Colonic mucosa (tissue), 4 donors: ENCODE results near the gene MCUB. TPM values are rescaled to one million over a fixed set of nuclear protein-coding genes. Genes with fewer than 3 reads are reported as not detected.
"Not testable (repeated sequence)": the region's sequence is repeated elsewhere in the genome, so short reads cannot be mapped to it uniquely, and the experiment has no call there.

Source experiments
- DNase-seq: peaks from one replicate; pipeline ENCODE4 v3.0.0-alpha.2; 2020
- H3K27ac ChIP-seq: fragments of 200-600 bp; one replicate; pipeline ENCODE4 v1.8.0; 2021
- H3K27me3 ChIP-seq: fragments of 200-600 bp; one replicate; pipeline ENCODE4 v1.8.0; 2021
- H3K36me3 ChIP-seq: fragments of 200-600 bp; one replicate; pipeline ENCODE4 v1.8.0; 2021
- H3K4me1 ChIP-seq: fragments of 200-600 bp; one replicate; pipeline ENCODE4 v1.8.0; 2021; ENCODE audit warnings: mild to moderate bottlenecking
- H3K4me3 ChIP-seq: fragments of 200-600 bp; one replicate; pipeline ENCODE4 v1.8.0; 2021
- H3K9ac ChIP-seq, 2 donors: one replicate each; pipeline ENCODE4 v1.7.0; 2013; ENCODE audit warnings: control low read depth in 2 of 2, low read depth in 2 of 2, low read length in 2 of 2
- H3K9me3 ChIP-seq: fragments of 200-600 bp; one replicate; pipeline ENCODE4 v1.8.0; 2021
- intact Hi-C: fragments of 100-400 bp; cut with DNase I; formaldehyde crosslinking; loops from one replicate; pipeline ENCODE4 v1.14.1; 2022
- total RNA-seq, 2 donors: library from RNA; stranded (reverse); fragmentation: NEBNext Ultra II Directional in 1 of 2; extraction: Animal tissue kit (Norgen Biotek cat#: 25700) in 1 of 2; gene quantifications; one replicate each; pipeline ENCODE4 v1.2.1, GENCODE V29; 2021
- TF ChIP-seq, protein P1 (sequence below): fragments of 200-600 bp; IDR thresholded peaks from one replicate; pipeline ENCODE4 v1.8.0; 2022; ENCODE audit warnings: antibody characterized with exemption, mild to moderate bottlenecking
- donor health status: healthy.
- donor health status: DM: no; HTN: no; CAD: no.
- donor health status: DM: no; HTN: no; CAD: no.

Gene MCUB
- total RNA-seq, 2 donors from 2014 or later = 10.4 to 11.7 TPM

- Histone ChIP-seq H3K4me3 (no peak overlapping the region), H3K4me1 (no peaks in the 10 kb centered on the region), H3K9ac (no peak overlapping the region), H3K27ac (no peak overlapping the region), H3K27me3 (no peaks in the 10 kb centered on the region), H3K36me3 (no peaks in the 10 kb centered on the region), H3K9me3 (no peaks in the 10 kb centered on the region)
- no peak for DNase-seq
- intact Hi-C loops = no loop called here
- TF ChIP-seq, protein P1, sequence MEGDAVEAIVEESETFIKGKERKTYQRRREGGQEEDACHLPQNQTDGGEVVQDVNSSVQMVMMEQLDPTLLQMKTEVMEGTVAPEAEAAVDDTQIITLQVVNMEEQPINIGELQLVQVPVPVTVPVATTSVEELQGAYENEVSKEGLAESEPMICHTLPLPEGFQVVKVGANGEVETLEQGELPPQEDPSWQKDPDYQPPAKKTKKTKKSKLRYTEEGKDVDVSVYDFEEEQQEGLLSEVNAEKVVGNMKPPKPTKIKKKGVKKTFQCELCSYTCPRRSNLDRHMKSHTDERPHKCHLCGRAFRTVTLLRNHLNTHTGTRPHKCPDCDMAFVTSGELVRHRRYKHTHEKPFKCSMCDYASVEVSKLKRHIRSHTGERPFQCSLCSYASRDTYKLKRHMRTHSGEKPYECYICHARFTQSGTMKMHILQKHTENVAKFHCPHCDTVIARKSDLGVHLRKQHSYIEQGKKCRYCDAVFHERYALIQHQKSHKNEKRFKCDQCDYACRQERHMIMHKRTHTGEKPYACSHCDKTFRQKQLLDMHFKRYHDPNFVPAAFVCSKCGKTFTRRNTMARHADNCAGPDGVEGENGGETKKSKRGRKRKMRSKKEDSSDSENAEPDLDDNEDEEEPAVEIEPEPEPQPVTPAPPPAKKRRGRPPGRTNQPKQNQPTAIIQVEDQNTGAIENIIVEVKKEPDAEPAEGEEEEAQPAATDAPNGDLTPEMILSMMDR = no peak
These were observed 32.3 kb downstream of the MCUB start for GRCh38 chr4:109592367-109592766.

- H3K36me3 ChIP-seq, intact Hi-C loops, H3K27me3 ChIP-seq, H3K4me3 ChIP-seq, DNase-seq, H3K9me3 ChIP-seq, H3K27ac ChIP-seq, H3K4me1 ChIP-seq, H3K9ac ChIP-seq: not testable (repeated sequence)
These were observed 35.1 kb downstream of the MCUB start for GRCh38 chr4:109595123-109595522.

GRCh38 chr4:109596420-109597085 lies 36.5 kb downstream of the MCUB start:
- H3K4me3 ChIP-seq, H3K9ac ChIP-seq, H3K27me3 ChIP-seq, H3K4me1 ChIP-seq, intact Hi-C loops, H3K27ac ChIP-seq, H3K36me3 ChIP-seq, DNase-seq, H3K9me3 ChIP-seq: not testable (repeated sequence)

DNA sequence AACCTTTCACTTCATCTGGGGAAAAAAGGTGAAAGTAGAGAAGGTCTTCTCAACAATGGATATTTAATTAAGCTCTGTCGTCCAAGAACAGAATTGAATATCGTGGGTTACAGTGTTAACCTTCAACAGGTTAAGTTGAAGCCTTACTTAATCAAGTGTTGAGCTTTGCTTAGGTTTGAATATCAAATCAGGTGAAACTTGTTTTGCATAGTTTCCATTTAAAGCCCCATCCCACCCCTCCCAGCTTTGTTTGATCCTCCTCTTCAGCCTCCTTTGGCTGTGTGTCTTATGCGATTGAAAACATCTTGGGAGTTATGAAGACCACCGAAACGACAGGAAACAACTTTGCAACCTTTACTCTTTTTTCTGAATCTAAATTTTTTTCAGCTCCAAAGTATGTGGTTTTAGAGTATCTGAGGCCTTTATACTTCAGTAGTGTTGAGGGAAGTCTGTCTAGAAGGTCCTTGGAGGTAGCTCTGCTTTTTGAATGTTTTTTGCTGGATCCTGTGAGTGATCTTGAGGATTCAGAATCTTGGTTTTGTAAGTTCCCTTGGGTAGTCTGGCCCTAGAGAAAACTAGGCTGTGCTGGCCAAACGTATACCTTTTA lies 39.1 kb downstream of the MCUB start:
- Histone ChIP-seq H3K4me1 (no peaks in the 10 kb centered on the region), H3K9ac (no peak overlapping the region), H3K36me3 (no peaks in the 10 kb centered on the region), H3K27ac (no peak overlapping the region), H3K9me3 (no peaks in the 10 kb centered on the region), H3K4me3 (no peak overlapping the region), H3K27me3 (no peaks in the 10 kb centered on the region)
- TF ChIP-seq, protein P1 = no peak
- intact Hi-C loops = no loop called here
- no peak for DNase-seq

GRCh38 chr4:109600431-109600830 lies 40.4 kb downstream of the MCUB start:
- no peak for DNase-seq
- H3K27ac ChIP-seq = no peak overlapping the region
- no peaks in the 10 kb centered on the region for H3K9me3 ChIP-seq
- intact Hi-C loops = no loop called here
- TF ChIP-seq, protein P1 = no peak
- H3K4me1 ChIP-seq = no peaks in the 10 kb centered on the region
- no peak overlapping the region for H3K4me3 ChIP-seq
- no peaks in the 10 kb centered on the region for H3K27me3 ChIP-seq
- no peaks in the 10 kb centered on the region for H3K36me3 ChIP-seq
- H3K9ac ChIP-seq = no peak overlapping the region

GRCh38 chr4:109601336-109601735 lies 41.3 kb downstream of the MCUB start:
- no peak overlapping the region for H3K4me3 ChIP-seq
- TF ChIP-seq, protein P1 = no peak
- no peaks in the 10 kb centered on the region for H3K36me3 ChIP-seq
- H3K9ac ChIP-seq = no peak overlapping the region
- H3K9me3 ChIP-seq = no peaks in the 10 kb centered on the region
- intact Hi-C loops = no loop called here
- H3K27me3 ChIP-seq = no peaks in the 10 kb centered on the region
- DNase-seq = no peak
- no peaks in the 10 kb centered on the region for H3K4me1 ChIP-seq
- no peak overlapping the region for H3K27ac ChIP-seq
